Suppressor macrophage treated with lipopolysaccharide for 4 hours (primary cell): ENCODE data around the gene FBXO2.
"Not testable (repeated sequence)": the region's sequence is repeated elsewhere in the genome, so short reads cannot be mapped to it uniquely, and the experiment has no call there.

Source experiments
- DNase-seq: peaks from one replicate; pipeline ENCODE4 v3.0.0-alpha.2; 2020

Gene FBXO2

DNA sequence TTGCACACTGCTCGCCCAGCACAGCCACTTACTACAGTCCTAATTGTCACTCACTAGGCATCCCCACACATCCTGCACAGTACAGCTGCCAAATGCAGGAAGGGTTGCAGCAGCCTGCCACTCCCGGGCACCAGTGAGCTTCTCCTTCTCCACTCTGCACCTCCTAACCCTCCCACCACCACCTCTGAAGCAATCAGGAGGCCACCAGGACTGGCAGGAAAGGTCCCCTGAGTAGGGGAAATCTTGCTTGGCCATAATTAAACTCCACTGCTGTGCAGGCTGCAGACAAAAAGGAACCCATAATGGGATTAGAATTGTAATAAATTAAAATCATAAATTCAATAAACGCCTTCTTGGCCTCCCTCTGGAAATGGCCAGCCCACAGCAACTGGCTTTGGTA lies 31.8 kb downstream of the FBXO2 start:
- DNase-seq: no peak

DNA sequence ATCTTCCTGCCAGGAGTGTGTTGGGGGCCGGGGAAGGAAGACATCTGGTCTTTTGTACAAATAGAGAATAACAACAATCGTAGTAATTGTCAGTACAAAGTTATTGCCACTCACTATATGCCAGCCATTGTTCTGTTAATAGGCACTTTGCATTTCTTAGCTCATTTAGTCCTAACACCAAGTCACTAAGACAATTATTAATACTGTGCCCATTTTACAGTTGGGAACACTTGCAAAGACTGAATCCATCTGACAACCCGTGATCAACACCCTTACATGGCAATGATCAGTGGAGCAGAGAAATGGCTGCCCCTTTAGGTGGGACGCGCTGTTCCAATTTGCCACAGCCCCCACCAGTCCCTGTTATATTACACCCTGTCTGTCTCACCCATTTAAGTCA lies 33.3 kb downstream of the FBXO2 start:
- no peak for DNase-seq

DNA sequence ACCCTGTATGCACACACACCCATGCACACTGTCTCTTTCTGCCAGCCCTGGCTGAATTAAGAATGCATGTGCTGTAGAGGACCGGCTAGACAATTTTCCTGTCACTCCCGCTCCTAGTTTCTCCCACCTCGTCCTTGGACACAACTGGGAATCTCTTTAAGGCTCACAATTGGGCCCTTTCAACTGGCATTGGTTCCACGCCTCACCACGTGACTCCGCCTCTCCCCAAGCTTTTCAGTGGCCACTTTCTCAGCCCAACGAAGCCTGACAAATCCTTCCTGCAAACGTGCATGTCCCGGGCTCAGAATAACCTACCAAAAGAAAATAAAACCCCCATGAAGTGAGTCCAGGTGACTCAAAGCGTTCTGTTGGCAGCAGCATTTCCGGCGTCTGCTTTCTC lies 33.8 kb downstream of the FBXO2 start:
- no peak for DNase-seq

DNA sequence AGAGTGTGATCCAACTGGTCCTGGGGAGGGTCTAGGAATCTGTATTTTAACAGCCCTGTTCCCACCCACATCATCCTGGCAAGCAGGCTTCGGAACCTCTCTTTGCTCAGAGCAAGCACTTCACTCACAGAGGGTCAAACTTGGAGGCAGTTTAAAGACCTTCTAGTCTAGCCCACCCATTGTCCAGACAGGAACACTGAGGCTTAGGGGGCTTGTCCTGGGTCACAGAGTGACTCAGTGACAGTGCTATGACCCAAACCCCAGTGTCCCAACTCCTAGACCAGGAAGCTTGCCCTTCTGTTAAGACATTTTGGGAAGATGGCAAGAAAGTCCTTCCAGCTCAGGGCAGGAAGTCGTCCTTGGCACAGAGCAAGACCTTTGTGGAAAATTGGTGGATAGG lies 36.5 kb downstream of the FBXO2 start:
- no peak for DNase-seq

DNA sequence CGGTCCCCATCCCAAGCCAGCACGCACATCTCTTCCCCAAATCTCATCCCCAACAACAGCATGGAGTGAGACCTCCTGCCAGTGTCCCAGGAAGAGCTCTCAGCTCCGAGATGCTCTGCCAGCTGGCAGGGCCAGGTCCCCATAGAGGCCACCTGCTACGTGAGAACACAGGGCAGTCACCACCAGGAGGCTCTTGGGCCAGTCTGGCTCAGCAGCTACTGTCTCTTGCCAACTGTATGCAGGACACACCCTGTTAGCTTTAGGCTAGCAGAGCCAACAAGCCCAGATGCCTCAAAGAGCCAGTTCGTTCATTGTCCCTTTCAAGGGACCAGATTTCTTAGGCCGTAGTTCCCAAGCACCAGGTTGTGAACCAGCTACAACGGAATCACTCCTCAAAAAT lies 36.9 kb downstream of the FBXO2 start:
- no peak for DNase-seq

DNA sequence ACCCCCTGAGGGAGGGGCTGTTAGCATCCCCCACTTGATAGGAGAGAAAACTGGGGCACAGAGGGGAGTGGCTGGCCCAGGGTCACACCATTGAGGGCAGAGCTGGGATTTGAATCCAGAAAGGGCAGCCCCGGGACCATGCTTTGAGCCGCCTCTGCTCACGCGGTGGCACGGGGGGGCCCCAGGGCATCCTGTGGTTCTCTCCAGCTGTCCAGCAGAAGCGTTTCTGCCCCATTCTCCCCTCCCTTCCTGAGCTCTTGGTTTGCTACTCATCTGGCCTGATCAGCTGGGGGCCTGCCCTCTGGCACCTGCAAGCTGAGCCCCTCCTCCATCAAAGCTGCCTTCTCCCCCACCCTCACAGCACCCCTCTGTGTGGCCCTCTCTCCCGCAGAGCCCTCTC lies 37.5 kb downstream of the FBXO2 start:
- no peak for DNase-seq

DNA sequence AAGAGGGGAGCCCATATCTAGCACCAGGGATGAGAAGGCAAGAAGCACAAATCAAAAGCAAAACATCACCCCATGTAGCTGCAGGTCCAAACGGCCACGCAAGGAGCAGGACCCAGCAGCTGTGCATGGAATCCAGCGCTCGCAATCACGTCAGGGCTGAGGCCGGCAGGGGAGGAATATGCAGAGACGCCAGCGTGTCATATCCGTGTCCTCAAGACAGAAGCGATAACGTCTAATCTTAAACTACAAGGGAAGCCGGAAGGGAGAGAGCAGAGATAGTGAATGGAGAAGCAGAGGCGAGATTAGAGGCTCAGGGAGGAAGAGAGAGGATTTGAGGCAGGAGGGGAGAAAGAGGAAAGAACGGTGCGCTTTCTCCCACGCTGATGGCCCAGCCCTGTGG lies 39.1 kb downstream of the FBXO2 start:
- DNase-seq: no peak

DNA sequence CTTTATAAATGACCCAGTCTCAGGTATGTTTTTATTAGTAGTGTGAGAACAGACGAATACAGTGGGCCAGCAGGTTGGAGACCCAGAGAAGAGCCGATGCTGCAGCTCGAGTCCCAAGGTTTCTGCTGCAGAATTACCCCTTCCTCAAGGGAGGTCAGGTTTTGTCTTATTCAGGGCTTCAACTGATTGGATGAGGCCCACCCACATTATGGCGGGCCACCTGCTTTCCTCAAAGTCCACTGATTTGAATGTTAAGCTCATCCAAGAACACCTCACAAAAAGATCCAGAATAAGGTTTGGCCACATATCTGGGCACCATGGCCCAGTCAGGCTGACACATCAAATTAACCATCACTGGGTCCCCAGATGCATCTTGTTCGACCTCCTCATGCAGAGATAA lies 40.9 kb downstream of the FBXO2 start:
- DNase-seq: no peak

DNA sequence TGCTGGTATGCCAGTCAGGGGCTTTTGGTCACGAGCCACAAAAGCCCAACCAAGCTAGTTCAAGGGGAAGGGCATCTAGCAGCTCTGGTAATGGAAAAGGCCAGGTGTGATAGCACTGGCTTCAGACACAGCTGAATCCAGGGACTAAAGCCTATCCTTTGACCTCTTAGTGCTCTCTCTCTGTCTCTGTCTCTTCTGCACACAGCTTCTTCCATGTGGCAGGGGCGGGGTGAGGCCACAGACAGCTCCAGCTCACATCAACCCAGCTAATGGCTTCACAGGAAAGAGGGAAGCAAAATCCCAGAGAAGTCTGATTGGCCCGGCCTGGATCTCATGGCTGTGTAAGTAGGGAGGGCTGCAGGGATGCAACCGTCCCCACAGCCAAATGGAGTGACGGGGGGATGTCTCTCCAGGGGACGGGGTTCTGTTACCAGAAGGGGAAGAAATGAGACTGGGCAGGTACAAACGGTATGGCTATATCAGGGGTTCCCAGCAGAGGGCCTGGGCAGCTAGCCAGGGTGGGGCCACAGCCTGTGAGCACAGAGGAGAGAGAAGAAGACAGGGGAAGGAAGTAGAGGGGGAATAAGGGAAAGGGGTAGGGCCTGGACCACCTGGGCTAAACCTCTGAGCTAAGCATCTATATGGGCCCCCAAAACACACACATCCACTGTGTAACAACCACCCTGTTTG lies 42.4 kb downstream of the FBXO2 start:
- DNase-seq: no peak

DNA sequence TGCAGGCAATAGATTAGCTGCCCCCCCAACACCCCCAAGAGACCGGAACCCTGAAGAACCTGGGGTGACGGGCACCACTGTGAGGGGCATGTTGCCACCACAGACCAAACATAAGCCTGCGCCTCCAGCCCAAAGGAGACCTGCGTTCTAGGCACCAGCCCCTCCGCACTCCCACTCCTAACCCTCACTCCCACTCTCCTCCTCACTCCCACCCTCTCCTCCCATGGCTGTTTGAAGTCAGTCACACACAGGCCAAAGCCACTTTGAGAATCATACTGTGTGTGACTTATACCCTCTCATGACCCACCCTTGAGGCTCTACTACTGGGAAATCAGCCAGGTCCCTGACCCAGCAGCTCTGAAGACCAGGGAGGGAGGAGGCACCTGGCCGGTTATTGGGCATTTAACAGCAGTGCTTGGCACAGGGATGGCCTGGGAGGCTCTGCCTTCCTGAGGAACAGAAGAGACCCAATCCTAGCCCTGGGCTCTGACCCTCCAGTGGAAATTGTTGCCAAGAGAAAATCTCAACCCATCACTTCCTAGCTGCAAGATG lies 43.5 kb downstream of the FBXO2 start:
- DNase-seq: no peak

DNA sequence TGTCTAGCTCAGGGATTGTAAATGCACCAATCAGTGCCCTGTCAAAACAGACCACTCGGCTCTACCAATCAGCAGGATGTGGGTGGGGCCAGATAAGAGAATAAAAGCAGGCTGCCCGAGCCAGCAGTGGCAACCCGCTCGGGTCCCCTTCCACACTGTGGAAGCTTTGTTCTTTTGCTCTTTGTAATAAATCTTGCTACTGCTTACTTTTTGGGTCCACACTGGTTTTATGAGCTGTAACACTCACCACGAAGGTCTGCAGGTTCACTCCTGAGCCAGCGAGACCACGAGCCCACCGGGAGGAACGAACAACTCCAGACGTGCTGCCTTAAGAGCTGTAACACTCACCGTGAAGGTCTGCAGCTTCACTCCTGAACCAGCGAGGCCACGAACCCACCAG lies 44.9 kb downstream of the FBXO2 start:
- DNase-seq: not testable (repeated sequence)

DNA sequence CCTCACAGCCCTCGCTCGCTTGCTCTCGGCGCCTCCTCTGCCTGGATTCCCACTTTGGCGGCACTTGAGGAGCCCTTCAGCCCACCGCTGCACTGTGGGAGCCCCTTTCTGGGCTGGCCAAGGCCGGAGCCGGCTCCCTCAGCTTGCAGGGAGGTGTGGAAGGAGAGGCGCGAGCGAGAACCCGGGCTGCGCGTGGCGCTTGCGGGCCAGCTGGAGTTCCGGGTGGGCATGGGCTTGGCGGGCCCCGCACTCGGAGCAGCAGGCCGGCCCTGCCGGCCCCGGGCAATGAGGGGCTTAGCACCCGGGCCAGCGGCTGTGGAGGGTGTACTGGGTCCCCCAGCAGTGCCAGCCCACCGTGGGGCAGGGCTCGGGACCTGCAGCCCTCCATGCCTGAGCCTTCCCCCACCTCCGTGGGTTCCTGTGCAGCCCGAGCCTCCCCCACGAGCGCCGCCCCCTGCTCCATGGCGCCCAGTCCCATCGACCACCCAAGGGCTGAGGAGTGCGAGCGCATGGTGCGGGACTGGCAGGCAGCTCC lies 45.6 kb downstream of the FBXO2 start:
- not testable (repeated sequence) for DNase-seq

DNA sequence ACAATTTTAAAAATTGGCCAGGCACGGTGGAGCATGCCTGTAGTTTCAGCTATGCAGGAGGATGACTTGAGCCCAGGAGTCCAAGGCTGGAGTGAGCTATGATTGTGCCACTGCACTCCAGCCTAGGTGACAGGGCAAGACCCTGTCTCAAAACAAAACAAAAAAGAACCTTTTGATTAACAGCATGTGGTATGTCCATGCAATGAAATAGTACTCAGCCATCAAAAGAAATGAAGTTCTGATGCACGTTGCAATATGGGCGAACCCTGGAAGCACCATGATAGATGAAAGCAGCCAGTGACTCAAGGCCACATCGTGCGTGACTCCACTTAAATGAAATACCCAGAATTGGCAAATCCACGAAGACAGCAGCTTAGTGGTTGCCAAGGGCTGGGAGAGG lies 47.5 kb downstream of the FBXO2 start:
- DNase-seq: no peak

DNA sequence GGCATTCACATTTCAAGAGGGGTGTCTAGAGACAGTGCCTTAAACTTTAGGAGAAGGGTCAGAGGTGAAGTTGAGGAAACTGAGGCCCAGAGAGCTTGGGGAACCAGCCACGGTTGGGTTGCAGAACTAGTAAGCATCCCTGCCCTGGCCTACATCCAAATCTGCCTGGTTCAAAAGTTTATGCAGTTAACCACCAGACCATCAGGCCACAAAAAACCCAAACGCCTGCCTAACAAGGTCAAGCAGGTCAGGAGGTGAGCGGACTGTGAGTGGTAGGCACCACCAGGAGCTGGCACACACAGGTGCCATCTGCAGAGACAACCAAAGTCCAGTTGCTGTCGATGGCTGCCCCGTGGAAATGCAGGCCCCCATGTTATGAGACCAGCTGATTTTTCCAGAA lies 51.2 kb downstream of the FBXO2 start:
- no peak for DNase-seq

DNA sequence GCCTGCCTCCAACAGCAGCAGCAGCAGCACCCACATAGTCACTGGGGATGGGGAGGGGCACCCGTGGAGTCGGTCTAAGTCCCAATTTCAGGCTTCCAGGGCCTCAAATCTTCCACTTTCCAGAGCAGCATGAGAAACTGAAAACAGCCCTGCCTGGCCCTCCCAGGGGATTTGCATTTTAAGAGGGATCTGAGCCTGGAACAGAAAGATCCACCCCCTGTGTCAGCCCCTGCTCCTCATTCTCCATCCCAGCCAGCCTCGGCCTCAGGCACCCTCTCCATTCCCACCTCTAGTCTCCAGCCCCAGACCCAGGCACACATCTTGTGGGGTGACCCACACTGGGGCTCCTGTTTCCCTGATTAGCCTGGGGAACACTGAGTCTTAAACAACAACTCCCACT lies 51.8 kb downstream of the FBXO2 start:
- DNase-seq: no peak

DNA sequence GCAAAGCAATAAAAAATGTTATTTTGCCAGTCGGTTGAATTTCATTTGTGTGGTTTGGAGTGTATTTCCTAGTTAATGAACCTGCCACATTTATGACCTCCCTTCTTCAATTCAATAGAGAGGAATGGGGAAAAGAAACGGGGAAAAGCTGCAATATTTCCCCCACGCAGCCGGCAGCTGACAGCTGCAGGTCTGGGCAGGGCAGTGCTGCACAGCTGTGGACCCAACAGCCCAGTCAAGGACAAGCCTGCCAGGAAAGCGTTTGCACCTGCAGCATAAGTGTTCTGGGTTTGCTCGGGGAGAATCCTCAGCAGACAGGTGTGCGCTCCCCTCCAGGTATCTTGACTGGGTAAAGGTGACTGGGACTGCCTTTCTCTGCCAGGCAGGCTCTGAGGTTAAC lies 53.4 kb downstream of the FBXO2 start:
- no peak for DNase-seq

DNA sequence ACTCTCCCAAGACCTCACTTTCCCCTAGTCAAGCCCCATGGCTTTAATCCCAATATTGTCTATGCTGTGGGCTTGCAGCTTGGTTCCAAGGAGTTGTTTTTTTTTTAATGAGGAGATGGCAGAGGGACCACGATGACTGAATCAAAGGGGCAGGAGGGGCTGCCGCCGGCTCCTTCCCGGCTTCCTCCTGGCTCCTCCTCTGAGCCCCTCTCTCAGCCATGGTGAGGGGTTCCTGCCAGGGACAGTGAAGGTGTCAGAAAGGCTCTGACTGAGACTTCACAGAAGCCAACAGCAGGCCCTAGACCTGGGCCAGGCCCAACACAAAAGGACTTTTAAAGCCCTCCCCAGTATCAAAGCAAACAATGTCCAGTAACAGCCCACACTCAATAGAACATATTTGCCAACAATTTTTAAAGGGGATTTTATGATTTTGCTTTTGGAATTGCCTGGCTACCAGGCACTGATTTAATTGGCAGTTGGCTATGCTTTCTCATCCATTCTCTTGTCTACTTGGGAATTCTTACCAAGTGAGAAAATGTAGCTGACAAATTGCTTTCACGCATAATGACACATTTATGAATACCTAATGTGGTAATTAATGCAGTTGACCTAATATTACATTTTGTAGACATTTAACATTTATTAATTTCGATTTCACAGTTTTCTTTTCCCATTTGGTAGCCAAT lies 54.2 kb downstream of the FBXO2 start:
- DNase-seq: no peak

DNA sequence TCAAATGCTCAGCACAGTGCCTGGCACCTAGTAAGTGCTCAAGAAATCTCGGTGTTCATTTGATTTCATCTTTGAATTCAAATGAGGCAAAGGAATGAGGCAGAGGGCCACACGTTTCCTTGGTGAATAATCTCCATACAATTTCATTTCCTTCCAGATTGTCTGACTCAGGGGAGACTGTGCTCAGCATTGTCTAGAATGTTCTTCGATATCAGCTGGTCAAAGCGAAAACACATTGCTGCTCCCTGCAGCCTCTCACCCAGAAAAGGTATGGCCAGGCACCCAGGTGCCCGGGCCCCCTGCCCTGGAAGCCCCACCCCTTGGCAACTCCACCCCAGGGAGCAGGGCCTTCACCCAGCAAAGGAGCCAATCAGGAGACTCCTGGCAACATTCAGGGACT lies 55.8 kb downstream of the FBXO2 start:
- no peak for DNase-seq
